Thyroid gland (tissue), 4 donors: ENCODE data around the gene AGK. TPM values are rescaled to one million over a fixed set of nuclear protein-coding genes. Genes with fewer than 3 reads are reported as not detected.

ENCODE experiments used
- DNase-seq, 2 donors: peaks; one replicate each; pipeline ENCODE4 v3.0.0-alpha.2; 2019
- H3K27ac ChIP-seq, 3 donors: fragments of 200-600 bp; sonication (generic); 1 replicate in 2 of 3; 2 replicates in 1 of 3; pipeline ENCODE4 v1.5.1; 2016 to 2019; ENCODE audit warnings: mild to moderate bottlenecking in 1 of 3, moderate library complexity in 1 of 3
- H3K27me3 ChIP-seq: fragments of 200-600 bp; sonication (generic); one replicate; pipeline ENCODE4 v1.5.1; 2019
- H3K36me3 ChIP-seq, 2 donors: fragments of 200-600 bp; sonication (generic); one replicate each; pipeline ENCODE4 v1.5.1; 2016 to 2019
- H3K4me1 ChIP-seq, 2 donors: fragments of 200-600 bp; sonication (generic); one replicate each; pipeline ENCODE4 v1.5.1; 2017 to 2019
- H3K4me3 ChIP-seq, 3 donors: fragments of 200-600 bp; sonication (generic); replicated peaks in 1 of 3; 1 replicate in 2 of 3; 2 replicates in 1 of 3; pipeline ENCODE4 v1.5.1; 2016; ENCODE audit warnings: mild to moderate bottlenecking in 1 of 3
- H3K9me3 ChIP-seq: fragments of 200-600 bp; sonication (generic); one replicate; pipeline ENCODE4 v1.5.1; 2017
- POLR2A ChIP-seq, 2 donors: fragments of 450-650 bp; IDR thresholded peaks; one replicate each; pipeline ENCODE4 v1.6.1; 2017; ENCODE audit warnings: antibody characterized with exemption in 2 of 2, mild to moderate bottlenecking in 2 of 2, moderate library complexity in 1 of 2
- WGBS, 2 donors: methylation state at CpG; one replicate each; pipeline ENCODE4 v1.1.5; 2017; 5-methylcytosine and 5-hydroxymethylcytosine counted together
- intact Hi-C: fragments of 100-400 bp; cut with DNase I; formaldehyde crosslinking; loops from one replicate; pipeline ENCODE4 v1.15.1; 2023
- total RNA-seq, 4 donors: library from RNA; depleted of rRNA; stranded (reverse); fragments of >200 nt; gene quantifications; one replicate each; pipeline ENCODE4 v1.2.3, GENCODE V29; 2016
- TF ChIP-seq, protein P1 (sequence below), 6 experiments: fragments of 200-600 bp in 3 of 6; fragments of 450-650 bp in 3 of 6; sonication (generic) in 3 of 6; IDR thresholded peaks; one replicate each; pipeline ENCODE4 v1.5.1; 2016 to 2019; ENCODE audit warnings: antibody characterized with exemption in 6 of 6, mild to moderate bottlenecking in 2 of 6, inconsistent platforms in 1 of 6, moderate library complexity in 1 of 6

The AGK gene
- total RNA-seq, 4 donors from 2014 or later, result 28.2 to 36.7 (median 32.2) TPM

- intact Hi-C loops, result no loop called here
- H3K27me3 ChIP-seq, result no peaks in the 10 kb centered on the region
- H3K4me3 ChIP-seq, result no peak overlapping the region
- TF ChIP-seq POLR2A (IDR thresholded peaks at IDR 0.05), result no peak
- TF ChIP-seq, protein P1, sequence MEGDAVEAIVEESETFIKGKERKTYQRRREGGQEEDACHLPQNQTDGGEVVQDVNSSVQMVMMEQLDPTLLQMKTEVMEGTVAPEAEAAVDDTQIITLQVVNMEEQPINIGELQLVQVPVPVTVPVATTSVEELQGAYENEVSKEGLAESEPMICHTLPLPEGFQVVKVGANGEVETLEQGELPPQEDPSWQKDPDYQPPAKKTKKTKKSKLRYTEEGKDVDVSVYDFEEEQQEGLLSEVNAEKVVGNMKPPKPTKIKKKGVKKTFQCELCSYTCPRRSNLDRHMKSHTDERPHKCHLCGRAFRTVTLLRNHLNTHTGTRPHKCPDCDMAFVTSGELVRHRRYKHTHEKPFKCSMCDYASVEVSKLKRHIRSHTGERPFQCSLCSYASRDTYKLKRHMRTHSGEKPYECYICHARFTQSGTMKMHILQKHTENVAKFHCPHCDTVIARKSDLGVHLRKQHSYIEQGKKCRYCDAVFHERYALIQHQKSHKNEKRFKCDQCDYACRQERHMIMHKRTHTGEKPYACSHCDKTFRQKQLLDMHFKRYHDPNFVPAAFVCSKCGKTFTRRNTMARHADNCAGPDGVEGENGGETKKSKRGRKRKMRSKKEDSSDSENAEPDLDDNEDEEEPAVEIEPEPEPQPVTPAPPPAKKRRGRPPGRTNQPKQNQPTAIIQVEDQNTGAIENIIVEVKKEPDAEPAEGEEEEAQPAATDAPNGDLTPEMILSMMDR (IDR thresholded peaks at IDR 0.05), result no peak
- no peaks in the 10 kb centered on the region for H3K9me3 ChIP-seq
- peak overlapping the region; percentile 60 to 74 (median 71) for H3K27ac ChIP-seq
- H3K4me1 ChIP-seq, result peaks cover 29% of the 10 kb centered on the region in 2 donors
- no peak for DNase-seq
- no peaks in the 10 kb centered on the region for H3K36me3 ChIP-seq
- 35 to 38% methylated on average over 8 of the region's 8 CpGs for WGBS, 2 donors
Observed at GRCh38 chr7:141649137-141649864, 98.1 kb downstream of the AGK start.

DNA sequence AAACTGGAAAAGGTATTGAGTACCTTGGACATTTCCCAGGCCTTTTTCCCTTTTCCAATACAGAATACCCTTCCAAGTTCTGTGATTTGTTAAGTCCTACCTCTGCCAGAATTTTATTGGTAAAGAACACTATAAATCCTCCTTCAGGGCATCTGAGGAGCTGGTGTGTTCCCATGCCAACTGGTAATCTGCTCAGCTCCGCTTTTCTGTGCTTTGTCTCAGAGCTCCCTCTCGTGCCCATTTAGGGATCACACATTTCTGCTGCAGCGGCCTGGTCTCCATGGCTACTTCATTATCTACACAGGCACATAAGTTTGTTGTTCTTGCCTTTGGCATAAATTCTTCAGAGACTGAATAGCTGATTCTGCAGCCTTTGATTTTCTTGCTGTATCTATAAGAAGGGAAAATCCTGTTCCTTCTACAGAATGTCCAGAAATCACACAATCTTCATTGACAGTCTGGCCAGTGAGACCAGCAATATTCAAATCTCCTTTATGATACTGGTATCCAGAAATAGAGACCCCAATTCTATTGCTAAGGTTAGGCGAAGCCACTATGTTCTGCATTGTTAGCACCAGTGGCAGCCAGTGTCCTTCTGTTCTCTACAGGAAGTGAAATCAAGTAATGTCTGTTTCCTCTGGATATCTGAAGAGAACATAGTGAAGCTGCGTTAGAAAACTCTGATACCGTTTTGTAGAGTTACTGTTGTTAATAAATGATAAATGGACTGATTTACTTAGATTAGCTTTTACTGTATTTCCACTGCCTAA lies 98.8 kb downstream of the AGK start:
- Histone ChIP-seq H3K4me1 (peaks cover 29% of the 10 kb centered on the region in 2 donors), H3K9me3 (no peaks in the 10 kb centered on the region), H3K27me3 (no peaks in the 10 kb centered on the region), H3K4me3 (no peak overlapping the region), H3K36me3 (no peaks in the 10 kb centered on the region), H3K27ac (peak overlapping the region; percentile 38 to 74 (median 60))
- TF ChIP-seq POLR2A (IDR thresholded peaks at IDR 0.05), result no peak
- TF ChIP-seq, protein P1 (IDR thresholded peaks at IDR 0.05), result peak; percentile 35 to 93 (median 80)
- peak; percentile 76 to 77 for DNase-seq
- WGBS, 2 donors, result 36 to 40% methylated on average over 6 of the region's 6 CpGs
- intact Hi-C loops, result loop anchor here (10.0 kb wide), 1 partner anchor 85 kb away; the partner anchor contains the start of gene SSBP1

- intact Hi-C loops, result loop anchor here (10.0 kb wide), 1 partner anchor 83 kb away; the partner anchor contains the start of gene SSBP1
- no peaks in the 10 kb centered on the region for H3K27me3 ChIP-seq
- no peak overlapping the region for H3K4me3 ChIP-seq
- no peak overlapping the region for H3K27ac ChIP-seq
- peaks cover 29% of the 10 kb centered on the region in 2 donors for H3K4me1 ChIP-seq
- WGBS, 2 donors, result 91 to 93% methylated on average over 9 of the region's 9 CpGs
- H3K9me3 ChIP-seq, result no peaks in the 10 kb centered on the region
- H3K36me3 ChIP-seq, result no peaks in the 10 kb centered on the region
- DNase-seq, result no peak
- TF ChIP-seq POLR2A (IDR thresholded peaks at IDR 0.05), result no peak
- TF ChIP-seq, protein P1 (IDR thresholded peaks at IDR 0.05), result no peak
Observed at GRCh38 chr7:141651417-141651816, 100.2 kb downstream of the AGK start.

DNA sequence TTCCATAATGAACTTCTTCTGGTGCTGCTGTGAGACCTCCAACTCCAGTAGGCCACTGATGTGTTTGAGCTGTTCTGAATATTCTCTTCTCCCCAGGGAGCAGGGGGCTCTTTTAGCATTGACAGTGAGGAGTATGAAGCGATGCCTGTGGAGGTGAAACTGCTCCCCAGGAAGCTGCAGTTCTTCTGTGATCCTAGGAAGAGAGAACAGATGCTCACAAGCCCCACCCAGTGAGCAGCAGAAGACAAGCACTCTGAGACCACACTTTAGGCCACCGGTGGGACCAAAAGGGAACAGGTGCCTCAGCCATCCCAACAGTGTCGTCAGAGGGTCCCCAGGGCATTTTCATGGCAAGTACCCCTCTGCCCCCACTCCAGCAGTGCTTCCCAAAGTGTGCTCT lies 101.5 kb downstream of the AGK start:
- no peaks in the 10 kb centered on the region for H3K27me3 ChIP-seq
- no peak overlapping the region for H3K27ac ChIP-seq
- DNase-seq, result no peak
- H3K4me3 ChIP-seq, result no peak overlapping the region
- H3K36me3 ChIP-seq, result no peaks in the 10 kb centered on the region
- TF ChIP-seq, protein P1 (IDR thresholded peaks at IDR 0.05), result no peak
- no peak for TF ChIP-seq POLR2A (IDR thresholded peaks at IDR 0.05)
- WGBS, 2 donors, result 61 to 72% methylated on average over 3 of the region's 3 CpGs
- intact Hi-C loops, result loop anchor here (10.0 kb wide), 1 partner anchor 82 kb away; the partner anchor contains the start of gene SSBP1
- H3K9me3 ChIP-seq, result no peaks in the 10 kb centered on the region
- H3K4me1 ChIP-seq, result peaks cover 26 to 27% of the 10 kb centered on the region in 2 donors
